HG02970 (cell line): ENCODE data around the gene ATP8B4.

Experiments
- ATAC-seq: cut with Tn5 transposase; IDR thresholded peaks from one replicate; pipeline ENCODE4 v1.9.1; 2021; ENCODE audit warnings: mild to moderate bottlenecking, moderate library complexity, moderate number of reproducible peaks; ENCODE audit not compliant: unreplicated experiment, low FRiP score

The ATP8B4 gene

GRCh38 chr15:49842031-49842730 lies 276.9 kb downstream of the ATP8B4 start:
- no peak for ATAC-seq

GRCh38 chr15:49832511-49832910 lies 286.5 kb downstream of the ATP8B4 start:
- no peak for ATAC-seq

DNA sequence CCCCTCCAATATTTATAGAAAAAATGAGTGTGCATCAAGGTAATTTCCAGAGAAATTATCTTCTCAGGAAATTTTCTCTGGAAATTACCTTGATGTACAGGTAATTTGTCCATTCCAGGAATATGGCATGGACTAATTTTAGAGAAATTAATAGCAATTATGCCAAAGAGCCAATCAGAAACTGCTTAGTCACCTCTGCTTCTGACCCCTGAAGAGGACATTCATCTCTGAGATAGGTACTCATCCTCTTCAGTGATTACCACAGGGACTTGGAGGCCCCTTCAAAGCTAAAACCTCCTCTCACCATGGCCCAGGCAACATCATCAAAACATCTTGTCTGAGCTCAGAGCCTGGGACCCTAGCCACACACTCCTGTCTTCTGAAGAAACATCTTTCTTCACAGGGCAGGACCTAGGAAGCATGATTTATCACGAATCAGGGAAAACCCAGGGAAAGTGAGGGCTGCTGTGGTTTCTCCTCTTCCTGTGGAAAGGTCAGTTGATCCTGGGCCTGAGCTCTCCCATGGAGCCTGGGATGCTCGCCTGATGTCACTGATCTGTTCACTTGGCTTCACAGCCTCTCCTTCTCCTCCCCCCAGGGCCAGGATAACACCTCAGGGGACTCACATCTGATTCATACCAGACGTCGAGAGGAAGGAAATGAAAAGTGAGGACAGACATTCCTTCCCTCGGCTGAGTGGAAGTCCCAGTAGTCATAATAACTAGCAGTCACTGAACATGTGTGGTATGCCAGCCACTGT lies 287.6 kb downstream of the ATP8B4 start:
- ATAC-seq = no peak

DNA sequence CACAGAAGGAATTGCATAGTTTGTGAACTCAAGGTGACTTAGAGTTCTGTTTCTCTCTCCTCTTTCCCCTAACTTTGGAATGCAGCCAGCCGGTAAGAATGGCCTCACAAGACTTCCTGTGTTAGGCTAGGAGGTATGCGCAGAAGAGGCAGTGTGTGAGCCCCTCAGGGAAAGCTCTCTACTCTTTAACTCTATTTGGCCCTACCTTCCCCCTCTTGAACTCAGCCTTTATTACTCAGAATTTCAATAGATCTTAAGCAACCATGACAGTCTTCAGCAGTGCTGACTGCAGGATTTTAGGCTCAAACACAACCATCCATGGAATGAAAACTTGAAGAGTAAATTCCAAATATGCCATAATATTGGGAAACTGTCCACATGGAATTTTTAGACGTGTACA lies 288.6 kb downstream of the ATP8B4 start:
- ATAC-seq = no peak

DNA sequence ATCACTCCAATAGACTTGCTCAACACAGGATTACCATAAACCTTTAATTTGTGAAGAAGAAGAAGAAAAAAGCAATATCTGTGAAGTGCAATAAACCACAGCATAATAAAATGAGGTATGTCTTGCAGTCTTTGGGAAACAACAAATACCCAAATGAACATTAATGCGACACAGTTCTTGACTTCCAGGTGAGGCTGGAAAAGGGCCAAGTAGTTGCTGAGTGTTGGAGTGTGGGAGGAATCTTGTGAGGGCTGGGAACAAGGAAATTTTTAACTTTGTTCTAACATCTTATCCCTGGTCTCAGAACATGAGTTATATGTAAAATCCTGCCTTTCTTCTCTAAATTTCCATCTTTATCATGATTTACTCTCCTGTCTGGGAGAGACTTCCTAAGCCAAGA lies 291.7 kb downstream of the ATP8B4 start:
- ATAC-seq = no peak

DNA sequence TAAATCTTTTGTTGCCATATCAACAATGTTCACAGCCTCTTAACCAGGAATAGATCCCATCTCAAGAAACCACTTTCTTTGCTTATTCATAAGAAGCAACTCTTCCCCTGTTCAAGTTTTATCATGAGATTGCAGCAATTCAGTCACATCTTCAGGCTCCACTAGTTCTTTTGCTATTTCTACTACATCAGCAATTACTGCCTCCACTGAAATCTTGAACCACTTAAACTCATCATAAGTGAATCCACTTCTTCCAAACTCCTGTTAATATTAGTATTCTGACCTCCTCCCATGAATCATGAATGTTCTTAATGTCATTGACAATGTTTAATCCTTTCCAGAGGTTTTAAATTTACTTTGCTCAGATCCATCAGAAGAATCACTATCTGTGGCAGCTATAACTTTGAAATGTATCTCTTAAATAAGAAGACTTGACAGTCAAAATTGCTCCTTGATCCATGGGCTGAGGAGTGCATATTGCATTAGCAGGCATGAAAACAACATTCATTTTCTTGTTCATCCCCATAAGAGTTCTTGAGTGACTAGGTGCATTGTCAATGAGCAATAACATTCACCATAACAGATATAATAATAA lies 292.3 kb downstream of the ATP8B4 start:
- ATAC-seq = no peak

- ATAC-seq = no peak
Measured at GRCh38 chr15:49824775-49825099, 294.3 kb downstream of the ATP8B4 start.

GRCh38 chr15:49823987-49824774 lies 294.9 kb downstream of the ATP8B4 start:
- no peak for ATAC-seq

DNA sequence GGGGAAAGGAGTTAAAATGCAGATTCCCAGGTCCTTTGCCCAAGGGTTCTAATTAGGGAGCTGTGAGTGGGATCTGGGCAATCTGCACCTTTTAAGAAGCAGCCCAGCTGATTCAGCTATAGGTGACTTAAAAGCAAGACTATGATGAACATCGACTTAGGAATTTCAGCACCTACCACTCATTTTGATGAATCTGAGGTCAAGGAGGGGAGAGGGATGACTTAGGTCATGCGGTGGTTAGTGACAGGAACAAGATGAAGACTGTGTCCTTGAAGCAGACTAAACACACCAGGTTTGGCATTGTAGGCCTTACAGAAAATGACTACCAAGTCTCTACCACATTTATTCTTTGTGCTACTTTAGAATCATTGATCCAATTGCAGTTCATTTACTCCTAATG lies 301.9 kb downstream of the ATP8B4 start:
- no peak for ATAC-seq

- ATAC-seq = no peak
Measured at GRCh38 chr15:49815950-49816349, 303.1 kb downstream of the ATP8B4 start.

DNA sequence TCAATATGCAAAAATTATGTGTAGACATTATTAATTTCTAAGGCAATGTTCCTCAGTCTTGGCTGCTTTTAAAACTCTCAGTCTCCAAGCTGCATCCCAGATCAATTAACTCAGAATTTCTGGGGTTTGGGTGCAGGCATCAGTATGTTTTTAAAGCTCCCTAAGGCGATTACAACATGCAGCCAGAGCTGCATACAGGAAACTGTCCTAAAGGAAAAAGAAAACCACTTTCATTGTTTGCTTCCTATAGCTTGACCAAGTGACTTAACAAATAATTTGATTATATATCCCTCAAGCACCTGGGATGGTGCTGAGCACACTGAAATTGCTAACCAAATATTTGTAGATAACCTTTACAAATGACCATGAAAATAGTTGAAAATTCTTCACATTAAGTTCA lies 303.5 kb downstream of the ATP8B4 start:
- no peak for ATAC-seq

GRCh38 chr15:49814709-49815108 lies 304.3 kb downstream of the ATP8B4 start:
- ATAC-seq = no peak

GRCh38 chr15:49813625-49814024 lies 305.4 kb downstream of the ATP8B4 start:
- ATAC-seq = no peak

GRCh38 chr15:49810720-49811119 lies 308.3 kb downstream of the ATP8B4 start:
- no peak for ATAC-seq

GRCh38 chr15:49809894-49810609 lies 309.0 kb downstream of the ATP8B4 start:
- no peak for ATAC-seq

DNA sequence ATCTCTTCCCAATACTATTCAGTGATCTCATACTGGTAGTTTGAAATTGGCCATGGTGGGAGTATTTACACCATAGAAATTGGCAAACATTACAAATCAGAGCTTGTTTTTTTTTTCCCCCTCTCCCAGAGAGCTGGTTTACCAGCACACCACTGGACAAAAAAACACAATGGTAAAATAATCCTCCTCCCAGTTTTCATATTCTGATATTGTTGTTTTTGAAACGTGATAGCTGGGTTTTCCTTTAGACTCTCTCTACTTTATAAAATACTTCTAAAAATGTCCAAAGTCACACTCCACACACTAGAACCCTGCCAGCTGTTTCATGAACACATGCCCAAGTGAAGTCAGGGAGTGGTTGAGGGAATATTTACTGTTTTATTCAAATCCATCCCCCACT lies 310.7 kb downstream of the ATP8B4 start:
- no peak for ATAC-seq
